ENCODE data around the gene MBP. TPM values are rescaled to one million over a fixed set of nuclear protein-coding genes. Genes with fewer than 3 reads are reported as not detected.

The MBP gene
- total RNA-seq, 1 experiment from 2014 or later: 47.4 TPM

DNA sequence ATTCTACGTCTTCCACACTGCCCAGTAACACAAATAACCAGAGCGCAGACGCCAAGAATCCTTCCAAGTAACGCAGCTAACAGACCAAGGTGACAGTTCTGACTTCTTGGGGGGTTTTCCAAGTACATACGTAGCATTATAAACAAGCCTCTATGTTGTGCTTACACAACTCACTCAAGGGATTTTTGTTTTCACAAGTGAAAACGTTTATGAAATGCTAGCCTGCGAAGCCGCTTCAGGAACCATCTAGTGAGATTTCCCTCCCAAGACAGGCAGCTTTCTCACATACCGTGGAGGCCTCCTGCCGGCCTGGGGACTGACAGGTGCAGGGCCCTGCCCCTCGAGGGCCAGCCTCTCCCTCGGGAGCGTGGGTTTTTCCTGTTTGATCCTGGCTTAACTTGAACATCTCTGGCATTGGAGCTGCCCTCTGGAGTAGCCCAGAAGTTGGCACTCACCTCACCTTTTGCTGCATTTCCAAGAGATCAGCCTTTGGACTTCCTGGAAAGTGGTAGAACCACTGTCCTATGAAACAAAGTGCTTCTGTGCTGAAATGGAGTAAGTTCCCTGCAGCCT is 151.1 kb downstream of the MBP start:
- Histone ChIP-seq H3K27me3 (ENCODE audit: low read length) (no peaks in the 10 kb centered on the region), H3K9me3 (ENCODE audit: low read length) (no peaks in the 10 kb centered on the region), H3K4me1 (ENCODE audit: insufficient read depth, low read length) (peaks cover 5% of the 10 kb centered on the region), H3F3A (ENCODE audit: low read length, unreplicated experiment) (no peaks in the 10 kb centered on the region), H2AFZ (ENCODE audit: low read length) (no peak overlapping the region), H3K36me3 (ENCODE audit: low read depth, low read length) (no peaks in the 10 kb centered on the region), H3K9ac (ENCODE audit: low read length) (no peak overlapping the region), H3K79me2 (ENCODE audit: low read length) (no peaks in the 10 kb centered on the region), H4K20me1 (ENCODE audit: low read length) (no peaks in the 10 kb centered on the region), H3K9me2 (replicated peaks; ENCODE audit: low read length) (no peaks in the 10 kb centered on the region), H3K4me2 (ENCODE audit: low read length) (no peak overlapping the region), H3K4me3 (ENCODE audit: low read length) (no peak overlapping the region), H3K27ac (ENCODE audit: low read length) (no peak overlapping the region)
- DNase-seq: no peak
- no peak for ATAC-seq
- POLR2A ChIA-PET (ENCODE audit: unreplicated experiment): no interaction called here
- intact Hi-C loops (cut with micrococcal nuclease): no loop called here
- BruUV-seq (replicated peaks): no TSS peak
- CTCF ChIA-PET: no interaction called here
- no peak for TF ChIP-seq EZH2 (IDR thresholded peaks at IDR 0.05; ENCODE audit: low read length, unreplicated experiment)
- TF ChIP-seq, protein P1, sequence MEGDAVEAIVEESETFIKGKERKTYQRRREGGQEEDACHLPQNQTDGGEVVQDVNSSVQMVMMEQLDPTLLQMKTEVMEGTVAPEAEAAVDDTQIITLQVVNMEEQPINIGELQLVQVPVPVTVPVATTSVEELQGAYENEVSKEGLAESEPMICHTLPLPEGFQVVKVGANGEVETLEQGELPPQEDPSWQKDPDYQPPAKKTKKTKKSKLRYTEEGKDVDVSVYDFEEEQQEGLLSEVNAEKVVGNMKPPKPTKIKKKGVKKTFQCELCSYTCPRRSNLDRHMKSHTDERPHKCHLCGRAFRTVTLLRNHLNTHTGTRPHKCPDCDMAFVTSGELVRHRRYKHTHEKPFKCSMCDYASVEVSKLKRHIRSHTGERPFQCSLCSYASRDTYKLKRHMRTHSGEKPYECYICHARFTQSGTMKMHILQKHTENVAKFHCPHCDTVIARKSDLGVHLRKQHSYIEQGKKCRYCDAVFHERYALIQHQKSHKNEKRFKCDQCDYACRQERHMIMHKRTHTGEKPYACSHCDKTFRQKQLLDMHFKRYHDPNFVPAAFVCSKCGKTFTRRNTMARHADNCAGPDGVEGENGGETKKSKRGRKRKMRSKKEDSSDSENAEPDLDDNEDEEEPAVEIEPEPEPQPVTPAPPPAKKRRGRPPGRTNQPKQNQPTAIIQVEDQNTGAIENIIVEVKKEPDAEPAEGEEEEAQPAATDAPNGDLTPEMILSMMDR (conservative IDR thresholded peaks at IDR 0.05; ENCODE audit: low read depth, low read length): no peak
- TF ChIP-seq EZH2phosphoT487 (IDR thresholded peaks at IDR 0.05; ENCODE audit: borderline replicate concordance, low read length): no peak

GRCh38 chr18:76980663-76981395 is 151.8 kb downstream of the MBP start:
- H4K20me1 ChIP-seq (ENCODE audit: low read length): no peaks in the 10 kb centered on the region
- no peak for TF ChIP-seq EZH2 (IDR thresholded peaks at IDR 0.05; ENCODE audit: low read length, unreplicated experiment)
- TF ChIP-seq EZH2phosphoT487 (IDR thresholded peaks at IDR 0.05; ENCODE audit: borderline replicate concordance, low read length): no peak
- TF ChIP-seq, protein P1 (conservative IDR thresholded peaks at IDR 0.05; ENCODE audit: low read depth, low read length): no peak
- intact Hi-C loops (cut with micrococcal nuclease): no loop called here

DNA sequence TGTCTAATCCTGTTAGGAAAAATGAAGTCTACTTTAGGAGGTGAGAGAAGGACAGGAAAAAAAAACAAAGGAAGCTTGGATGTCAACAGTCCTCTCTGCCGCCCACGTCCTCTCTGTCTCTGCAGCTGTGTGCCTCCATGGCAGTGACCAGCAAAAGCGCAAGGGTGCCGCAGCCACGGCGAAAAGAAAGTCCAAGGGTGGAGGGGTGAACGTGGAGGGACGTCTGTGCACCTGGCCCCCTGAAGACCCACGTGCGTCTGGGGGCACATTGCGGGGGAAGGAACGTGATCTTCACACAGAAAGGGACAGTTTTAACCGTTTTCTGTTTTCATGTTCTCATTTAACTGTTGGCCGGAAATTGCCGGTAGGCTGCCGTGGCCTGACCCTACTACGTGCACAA is 152.7 kb downstream of the MBP start:
- H3K79me2 ChIP-seq (ENCODE audit: low read length): no peaks in the 10 kb centered on the region
- no peaks in the 10 kb centered on the region for H3K36me3 ChIP-seq (ENCODE audit: low read depth, low read length)
- H3K4me2 ChIP-seq (ENCODE audit: low read length): no peak overlapping the region
- no peaks in the 10 kb centered on the region for H3F3A ChIP-seq (ENCODE audit: low read length, unreplicated experiment)
- H3K4me1 ChIP-seq (ENCODE audit: insufficient read depth, low read length): peaks cover 5% of the 10 kb centered on the region
- H3K9me2 ChIP-seq (replicated peaks; ENCODE audit: low read length): no peaks in the 10 kb centered on the region
- H3K9ac ChIP-seq (ENCODE audit: low read length): no peak overlapping the region
- no peak overlapping the region for H2AFZ ChIP-seq (ENCODE audit: low read length)
- no peaks in the 10 kb centered on the region for H3K27me3 ChIP-seq (ENCODE audit: low read length)
- no TSS peak for BruUV-seq (replicated peaks)
- intact Hi-C loops (cut with micrococcal nuclease): no loop called here
- no peaks in the 10 kb centered on the region for H4K20me1 ChIP-seq (ENCODE audit: low read length)
- DNase-seq: no peak
- no peak overlapping the region for H3K27ac ChIP-seq (ENCODE audit: low read length)
- ATAC-seq: no peak
- H3K9me3 ChIP-seq (ENCODE audit: low read length): no peaks in the 10 kb centered on the region
- H3K4me3 ChIP-seq (ENCODE audit: low read length): no peak overlapping the region
- ChIA-PET CTCF (no interaction called here), POLR2A (ENCODE audit: unreplicated experiment) (no interaction called here)
- no peak for TF ChIP-seq EZH2 (IDR thresholded peaks at IDR 0.05; ENCODE audit: low read length, unreplicated experiment)
- TF ChIP-seq, protein P1 (conservative IDR thresholded peaks at IDR 0.05; ENCODE audit: low read depth, low read length): no peak
- TF ChIP-seq EZH2phosphoT487 (IDR thresholded peaks at IDR 0.05; ENCODE audit: borderline replicate concordance, low read length): no peak

More at GRCh38 chr18:76980663-76981395, 151.8 kb downstream of the MBP start:
- no peaks in the 10 kb centered on the region for H3K9me2 ChIP-seq (replicated peaks; ENCODE audit: low read length)
- H3K27ac ChIP-seq (ENCODE audit: low read length): no peak overlapping the region
- no peaks in the 10 kb centered on the region for H3K9me3 ChIP-seq (ENCODE audit: low read length)
- ATAC-seq (no peak), DNase-seq (no peak)
- BruUV-seq (replicated peaks): no TSS peak
- no peak overlapping the region for H2AFZ ChIP-seq (ENCODE audit: low read length)
- H3K4me2 ChIP-seq (ENCODE audit: low read length): no peak overlapping the region
- ChIA-PET POLR2A (ENCODE audit: unreplicated experiment) (no interaction called here), CTCF (no interaction called here)
- peaks cover 5% of the 10 kb centered on the region for H3K4me1 ChIP-seq (ENCODE audit: insufficient read depth, low read length)
- H3K36me3 ChIP-seq (ENCODE audit: low read depth, low read length): no peaks in the 10 kb centered on the region
- H3F3A ChIP-seq (ENCODE audit: low read length, unreplicated experiment): no peaks in the 10 kb centered on the region
- no peaks in the 10 kb centered on the region for H3K79me2 ChIP-seq (ENCODE audit: low read length)
- H3K27me3 ChIP-seq (ENCODE audit: low read length): no peaks in the 10 kb centered on the region
- H3K4me3 ChIP-seq (ENCODE audit: low read length): no peak overlapping the region
- no peak overlapping the region for H3K9ac ChIP-seq (ENCODE audit: low read length)

All from PC-3 (cell line).